NB4 (cell line): ENCODE measurements around the gene ADGRL3.

Experiments used
- MYC ChIP-seq: IDR thresholded peaks from 2 replicates; pipeline ENCODE4 v1.6.1; 2011; ENCODE audit warnings: low read depth, low read length
- POLR2A ChIP-seq: IDR thresholded peaks from 2 replicates; pipeline ENCODE4 v1.6.1; 2011; ENCODE audit warnings: mild to moderate bottlenecking; ENCODE audit not compliant: insufficient read length; ENCODE audit errors: extremely low read depth
- TF ChIP-seq, protein P1 (sequence below): IDR thresholded peaks from one replicate; pipeline ENCODE4 v1.5.1; 2012; ENCODE audit warnings: low read depth, low read length

- TF ChIP-seq, protein P1, sequence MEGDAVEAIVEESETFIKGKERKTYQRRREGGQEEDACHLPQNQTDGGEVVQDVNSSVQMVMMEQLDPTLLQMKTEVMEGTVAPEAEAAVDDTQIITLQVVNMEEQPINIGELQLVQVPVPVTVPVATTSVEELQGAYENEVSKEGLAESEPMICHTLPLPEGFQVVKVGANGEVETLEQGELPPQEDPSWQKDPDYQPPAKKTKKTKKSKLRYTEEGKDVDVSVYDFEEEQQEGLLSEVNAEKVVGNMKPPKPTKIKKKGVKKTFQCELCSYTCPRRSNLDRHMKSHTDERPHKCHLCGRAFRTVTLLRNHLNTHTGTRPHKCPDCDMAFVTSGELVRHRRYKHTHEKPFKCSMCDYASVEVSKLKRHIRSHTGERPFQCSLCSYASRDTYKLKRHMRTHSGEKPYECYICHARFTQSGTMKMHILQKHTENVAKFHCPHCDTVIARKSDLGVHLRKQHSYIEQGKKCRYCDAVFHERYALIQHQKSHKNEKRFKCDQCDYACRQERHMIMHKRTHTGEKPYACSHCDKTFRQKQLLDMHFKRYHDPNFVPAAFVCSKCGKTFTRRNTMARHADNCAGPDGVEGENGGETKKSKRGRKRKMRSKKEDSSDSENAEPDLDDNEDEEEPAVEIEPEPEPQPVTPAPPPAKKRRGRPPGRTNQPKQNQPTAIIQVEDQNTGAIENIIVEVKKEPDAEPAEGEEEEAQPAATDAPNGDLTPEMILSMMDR: no peak
- TF ChIP-seq POLR2A: no peak
- no peak for TF ChIP-seq MYC
These were observed 31.3 kb downstream of the ADGRL3 start for GRCh38 chr4:61231421-61231820.
